A549 (cell line): Measurements from ENCODE around the gene DYSF.

Source experiments
- FOSL2 ChIP-seq, 2 experiments: fragments of 450-650 bp in 1 of 2; fragments of >200 bp in 1 of 2; sonication (Bioruptor Twin) in 1 of 2; formaldehyde crosslinking; IDR thresholded peaks; 2 replicates each; pipeline versions ENCODE4 v1.5.0 to v1.6.1; 2016 to 2020; ENCODE audit warnings: mild to moderate bottlenecking in 1 of 2, moderate library complexity in 1 of 2
- RAD21 ChIP-seq, 2 experiments: fragments of >200 bp in 1 of 2; sonication (Bioruptor Twin) in 1 of 2; formaldehyde crosslinking in 1 of 2; IDR thresholded peaks in 1 of 2; conservative IDR thresholded peaks in 1 of 2; 2 replicates in 1 of 2; 3 replicates in 1 of 2; pipeline ENCODE4 v1.6.1; 2012 to 2018; ENCODE audit warnings: inconsistent platforms in 1 of 2
- TF ChIP-seq, protein P1 (sequence below): fragments of >200 bp; sonication (Bioruptor Twin); formaldehyde crosslinking; IDR thresholded peaks from 3 replicates; pipeline ENCODE4 v1.5.1; 2016

- TF ChIP-seq RAD21 (conservative IDR thresholded peaks at IDR 0.05 in 1 of 2, IDR thresholded peaks at IDR 0.05 in 1 of 2) (no peak), FOSL2 (IDR thresholded peaks at IDR 0.05) (no peak), FOSL2 (CRISPR knock-in tag; IDR thresholded peaks at IDR 0.05) (no peak)
- TF ChIP-seq, protein P1, sequence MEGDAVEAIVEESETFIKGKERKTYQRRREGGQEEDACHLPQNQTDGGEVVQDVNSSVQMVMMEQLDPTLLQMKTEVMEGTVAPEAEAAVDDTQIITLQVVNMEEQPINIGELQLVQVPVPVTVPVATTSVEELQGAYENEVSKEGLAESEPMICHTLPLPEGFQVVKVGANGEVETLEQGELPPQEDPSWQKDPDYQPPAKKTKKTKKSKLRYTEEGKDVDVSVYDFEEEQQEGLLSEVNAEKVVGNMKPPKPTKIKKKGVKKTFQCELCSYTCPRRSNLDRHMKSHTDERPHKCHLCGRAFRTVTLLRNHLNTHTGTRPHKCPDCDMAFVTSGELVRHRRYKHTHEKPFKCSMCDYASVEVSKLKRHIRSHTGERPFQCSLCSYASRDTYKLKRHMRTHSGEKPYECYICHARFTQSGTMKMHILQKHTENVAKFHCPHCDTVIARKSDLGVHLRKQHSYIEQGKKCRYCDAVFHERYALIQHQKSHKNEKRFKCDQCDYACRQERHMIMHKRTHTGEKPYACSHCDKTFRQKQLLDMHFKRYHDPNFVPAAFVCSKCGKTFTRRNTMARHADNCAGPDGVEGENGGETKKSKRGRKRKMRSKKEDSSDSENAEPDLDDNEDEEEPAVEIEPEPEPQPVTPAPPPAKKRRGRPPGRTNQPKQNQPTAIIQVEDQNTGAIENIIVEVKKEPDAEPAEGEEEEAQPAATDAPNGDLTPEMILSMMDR, result no peak
These were observed 93.5 kb downstream of the DYSF start for GRCh38 chr2:71546777-71547281.
